ENCODE measurements around the gene GABARAPL1. TPM values are rescaled to one million over a fixed set of nuclear protein-coding genes. Genes with fewer than 3 reads are reported as not detected.
"Not testable (repeated sequence)": the region's sequence is repeated elsewhere in the genome, so short reads cannot be mapped to it uniquely, and the experiment has no call there.

Gene GABARAPL1
- total RNA-seq, 4 donors from 2014 or later, result 122 to 269 (median 193) TPM

DNA sequence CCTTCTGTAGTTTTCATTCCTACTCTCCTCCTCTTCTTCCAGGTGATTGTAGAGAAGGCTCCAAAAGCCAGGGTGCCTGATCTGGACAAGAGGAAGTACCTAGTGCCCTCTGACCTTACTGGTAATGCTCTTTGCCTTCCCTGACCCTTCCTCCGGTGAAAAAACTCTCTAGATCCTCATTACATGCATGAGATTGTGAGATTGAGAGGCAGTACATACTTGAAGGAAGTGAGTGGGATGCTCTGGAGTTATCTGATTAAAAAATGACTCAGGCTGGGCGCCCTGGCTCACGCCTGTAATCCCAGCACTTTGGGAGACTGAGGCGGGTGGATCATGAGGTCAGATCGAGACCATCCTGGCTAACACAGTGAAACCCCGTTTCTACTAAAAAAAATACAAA, 5.3 kb downstream of the GABARAPL1 start:
- ATAC-seq, result no peak
- no peak overlapping the region for H3K4me3 ChIP-seq
- peak overlapping the region in 3 of 4 donors; percentile 2 to 41 (median 13) for H3K27ac ChIP-seq
- H3K9me3 ChIP-seq, result no peaks in the 10 kb centered on the region
- peaks cover 0 to 62% (median 14%) of the 10 kb centered on the region in 3 donors for H3K4me1 ChIP-seq
- 77% methylated on average over 4 of the region's 6 CpGs; no CpG with 5 or more reads in 1 of the 2 donors for WGBS, 2 donors (ENCODE audit: low coverage in 1 of 2)
- H3K36me3 ChIP-seq, result peaks cover 7 to 69% of the 10 kb centered on the region in 2 donors
- H3K27me3 ChIP-seq, result no peaks in the 10 kb centered on the region
- no peak for TF ChIP-seq CTCF (IDR thresholded peaks at IDR 0.05)
- no peak for TF ChIP-seq EP300 (IDR thresholded peaks at IDR 0.05)
- TF ChIP-seq POLR2AphosphoS5 (IDR thresholded peaks at IDR 0.05), result no peak
- no peak for TF ChIP-seq POLR2A (IDR thresholded peaks at IDR 0.05)

DNA sequence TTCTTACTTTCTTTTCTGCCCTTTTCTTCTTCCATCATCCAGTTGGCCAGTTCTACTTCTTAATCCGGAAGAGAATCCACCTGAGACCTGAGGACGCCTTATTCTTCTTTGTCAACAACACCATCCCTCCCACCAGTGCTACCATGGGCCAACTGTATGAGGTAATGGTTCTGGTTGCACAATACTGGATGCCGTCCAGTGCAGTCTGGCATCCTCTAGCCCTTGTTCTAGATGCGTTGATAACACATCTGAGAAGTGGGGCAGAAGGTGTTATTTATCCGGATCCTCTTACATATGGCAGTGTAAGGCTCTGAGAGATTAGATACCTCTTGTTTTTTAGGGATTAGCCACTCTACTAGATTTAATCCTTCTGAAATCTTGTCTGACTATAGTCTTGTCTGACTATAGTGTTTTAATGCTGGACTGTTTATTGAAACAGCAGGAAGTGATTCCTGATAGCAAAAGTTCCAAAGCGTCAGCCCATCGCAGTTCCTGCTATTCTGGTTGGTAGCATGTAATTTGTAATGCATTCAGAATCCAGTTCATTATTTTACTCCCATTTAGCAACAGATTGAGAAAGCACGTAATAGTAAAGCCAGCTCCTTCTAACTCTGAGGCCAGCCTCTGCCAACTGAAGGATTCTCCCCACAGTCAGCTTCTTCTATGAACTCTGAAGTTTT, 7.9 kb downstream of the GABARAPL1 start:
- WGBS, 2 donors (ENCODE audit: low coverage in 1 of 2), result 44 to 88% methylated on average over 3 to 6 of the region's 8 CpGs
- Histone ChIP-seq H3K4me1 (peaks cover 0 to 52% (median 14%) of the 10 kb centered on the region in 3 donors), H3K36me3 (peaks cover 10 to 91% of the 10 kb centered on the region in 2 donors), H3K27me3 (no peaks in the 10 kb centered on the region), H3K27ac (peak overlapping the region; percentile 52 to 81 (median 72)), H3K9me3 (no peaks in the 10 kb centered on the region), H3K4me3 (no peak overlapping the region)
- TF ChIP-seq POLR2AphosphoS5 (IDR thresholded peaks at IDR 0.05), result peak; percentile 93
- no peak for TF ChIP-seq POLR2A (IDR thresholded peaks at IDR 0.05)
- no peak for TF ChIP-seq EP300 (IDR thresholded peaks at IDR 0.05)
- TF ChIP-seq CTCF (IDR thresholded peaks at IDR 0.05), result no peak
- ATAC-seq, result peak; percentile 98

- WGBS, 2 donors (ENCODE audit: low coverage in 1 of 2), result 85 to 97% methylated on average over 3 to 5 of the region's 5 CpGs
- no peak for ATAC-seq
- Histone ChIP-seq H3K27ac (peak overlapping the region in 2 of 4 donors; percentile 69 to 81), H3K4me3 (no peak overlapping the region), H3K36me3 (peaks cover 10 to 82% of the 10 kb centered on the region in 2 donors), H3K9me3 (no peaks in the 10 kb centered on the region), H3K27me3 (no peaks in the 10 kb centered on the region), H3K4me1 (peaks cover 0 to 39% (median 14%) of the 10 kb centered on the region in 3 donors)
- no peak for TF ChIP-seq POLR2A (IDR thresholded peaks at IDR 0.05)
These were observed 9.2 kb downstream of the GABARAPL1 start for GRCh38 chr12:10221846-10222245.

DNA sequence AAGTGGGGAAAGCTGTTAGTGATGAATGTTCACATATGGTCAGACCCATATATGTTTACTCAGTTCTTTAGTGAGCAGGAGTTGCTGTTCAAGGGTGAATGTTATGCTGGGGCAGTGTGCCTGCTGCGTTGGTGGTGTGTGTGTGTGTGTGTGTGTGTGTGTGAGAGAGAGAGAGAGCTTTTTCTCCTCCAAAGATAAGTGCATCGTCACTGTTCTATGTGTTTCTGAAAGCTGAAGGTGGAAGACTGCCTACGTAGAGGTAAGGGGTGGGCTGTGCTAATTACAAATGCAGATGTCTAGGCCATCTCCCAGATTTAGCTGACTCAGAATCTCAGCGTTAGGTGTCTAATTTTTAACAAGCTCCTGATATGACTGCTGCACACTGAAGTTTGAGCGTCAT, 10.5 kb downstream of the GABARAPL1 start:
- H3K4me1 ChIP-seq, result peaks cover 0 to 33% (median 14%) of the 10 kb centered on the region in 3 donors
- WGBS, 2 donors (ENCODE audit: low coverage in 1 of 2), result 48 to 74% methylated on average over 4 of the region's 5 CpGs
- H3K9me3 ChIP-seq, result no peaks in the 10 kb centered on the region
- H3K27me3 ChIP-seq, result no peaks in the 10 kb centered on the region
- TF ChIP-seq CTCF (IDR thresholded peaks at IDR 0.05), result no peak
- no peak for TF ChIP-seq EP300 (IDR thresholded peaks at IDR 0.05)
- TF ChIP-seq POLR2A (IDR thresholded peaks at IDR 0.05), result no peak
- TF ChIP-seq POLR2AphosphoS5 (IDR thresholded peaks at IDR 0.05), result no peak
- H3K4me3 ChIP-seq, result no peak overlapping the region
- no peak for ATAC-seq
- H3K36me3 ChIP-seq, result peaks cover 10 to 70% of the 10 kb centered on the region in 2 donors
- no peak overlapping the region for H3K27ac ChIP-seq

- not testable (repeated sequence) for H3K4me3 ChIP-seq, H3K27ac ChIP-seq, H3K27me3 ChIP-seq, H3K9me3 ChIP-seq, ATAC-seq
- peak; percentile 37 for TF ChIP-seq POLR2AphosphoS5 (IDR thresholded peaks at IDR 0.05)
- peaks cover 10 to 48% of the 10 kb centered on the region in 2 donors for H3K36me3 ChIP-seq
- H3K4me1 ChIP-seq, result peaks cover 0 to 20% (median 6%) of the 10 kb centered on the region in 3 donors
- WGBS, 2 donors (ENCODE audit: low coverage in 1 of 2), result no CpG with 5 or more reads among the region's 26 CpGs
These were observed 12.7 kb downstream of the GABARAPL1 start for GRCh38 chr12:10225426-10225825.

DNA sequence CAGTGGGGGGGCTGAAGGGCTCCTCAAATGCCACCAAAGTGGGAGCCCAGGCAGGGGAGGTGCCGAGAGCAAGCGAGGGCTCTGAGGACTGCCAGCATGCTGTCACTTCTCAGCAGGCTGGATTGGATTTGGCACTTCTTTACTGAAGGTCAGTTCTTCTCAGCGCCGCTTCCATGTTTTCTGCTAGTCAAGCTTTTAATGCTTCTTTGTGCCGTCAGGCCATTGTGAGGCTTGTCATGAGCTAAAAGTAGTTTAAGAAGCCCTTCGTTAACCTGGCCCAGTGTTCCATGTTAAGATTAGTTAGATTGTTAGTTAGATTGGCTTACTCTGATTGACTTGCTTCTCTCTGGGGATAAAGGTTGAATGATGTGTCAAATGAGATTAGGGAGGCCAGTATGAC, 13.4 kb downstream of the GABARAPL1 start:
- H3K27me3 ChIP-seq, result no peaks in the 10 kb centered on the region
- no peak for TF ChIP-seq POLR2AphosphoS5 (IDR thresholded peaks at IDR 0.05)
- no peak for TF ChIP-seq EP300 (IDR thresholded peaks at IDR 0.05)
- TF ChIP-seq POLR2A (IDR thresholded peaks at IDR 0.05), result no peak
- no peak for TF ChIP-seq CTCF (IDR thresholded peaks at IDR 0.05)
- H3K4me3 ChIP-seq, result no peak overlapping the region
- H3K9me3 ChIP-seq, result no peaks in the 10 kb centered on the region
- peaks cover 10 to 41% of the 10 kb centered on the region in 2 donors for H3K36me3 ChIP-seq
- 97 to 100% methylated on average over 2 to 4 of the region's 6 CpGs for WGBS, 2 donors (ENCODE audit: low coverage in 1 of 2)
- peaks cover 0 to 13% (median 0%) of the 10 kb centered on the region in 3 donors for H3K4me1 ChIP-seq
- ATAC-seq, result no peak
- H3K27ac ChIP-seq, result no peak overlapping the region
